ENCODE results near the gene PLPPR2.
"Not testable (repeated sequence)": the region's sequence is repeated elsewhere in the genome, so short reads cannot be mapped to it uniquely, and the experiment has no call there.

Gene PLPPR2

DNA sequence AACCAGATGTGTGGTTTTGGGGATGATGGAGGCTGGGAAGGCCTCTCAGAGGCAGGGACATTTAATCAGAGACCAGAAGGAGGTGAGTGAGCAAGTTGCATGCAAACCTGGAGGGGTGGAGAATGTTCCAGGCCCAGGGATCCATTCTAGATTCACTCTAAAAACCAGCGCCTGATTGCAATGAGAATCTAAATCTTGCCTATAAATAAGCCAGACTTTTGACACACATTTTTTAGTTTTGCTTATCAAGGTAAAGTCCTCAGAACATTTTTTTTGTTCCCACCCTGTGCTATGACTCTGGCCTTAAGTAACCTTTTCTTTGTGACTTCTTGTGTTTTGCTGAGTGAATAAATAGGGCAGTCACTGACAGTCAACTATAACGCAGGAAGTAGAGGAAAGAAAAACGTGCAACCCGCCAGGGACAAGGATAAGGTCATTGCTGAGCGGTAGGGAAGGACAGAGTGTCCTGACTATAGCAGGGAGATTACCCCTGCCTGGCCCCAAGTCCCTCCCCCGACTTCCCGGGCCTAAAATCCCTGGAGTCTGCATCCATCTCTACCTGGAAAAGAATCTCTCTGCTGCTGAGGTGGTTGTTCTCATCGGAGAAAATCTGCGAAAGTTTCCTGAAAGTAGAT, 49.5 kb downstream of the PLPPR2 start:
- no peak for DNase-seq

- DNase-seq = no peak
These were observed 50.8 kb downstream of the PLPPR2 start for GRCh38 chr19:11405846-11406643.

GRCh38 chr19:11406703-11407236, 51.5 kb downstream of the PLPPR2 start:
- not testable (repeated sequence) for DNase-seq

GRCh38 chr19:11408591-11408990, 53.4 kb downstream of the PLPPR2 start:
- no peak for DNase-seq

DNA sequence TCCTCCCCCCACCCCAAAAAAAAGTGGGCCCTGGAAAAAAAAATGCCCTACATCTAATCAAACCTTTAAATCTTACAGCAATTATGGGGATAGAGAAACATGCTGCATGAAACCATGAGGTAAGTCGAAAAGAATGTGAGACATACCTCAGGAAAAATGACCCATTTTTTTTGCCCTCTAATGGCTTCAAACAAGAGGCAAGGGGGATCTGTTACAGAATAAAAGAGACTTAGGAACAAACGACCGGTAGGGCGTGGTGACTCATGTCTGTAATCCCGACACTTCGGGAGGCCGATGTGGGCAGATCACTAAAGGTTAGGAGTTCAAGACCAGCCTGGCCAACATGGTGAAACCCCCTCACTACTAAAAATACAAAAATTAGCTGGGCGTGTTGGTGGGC, 55.5 kb downstream of the PLPPR2 start:
- no peak for DNase-seq

DNA sequence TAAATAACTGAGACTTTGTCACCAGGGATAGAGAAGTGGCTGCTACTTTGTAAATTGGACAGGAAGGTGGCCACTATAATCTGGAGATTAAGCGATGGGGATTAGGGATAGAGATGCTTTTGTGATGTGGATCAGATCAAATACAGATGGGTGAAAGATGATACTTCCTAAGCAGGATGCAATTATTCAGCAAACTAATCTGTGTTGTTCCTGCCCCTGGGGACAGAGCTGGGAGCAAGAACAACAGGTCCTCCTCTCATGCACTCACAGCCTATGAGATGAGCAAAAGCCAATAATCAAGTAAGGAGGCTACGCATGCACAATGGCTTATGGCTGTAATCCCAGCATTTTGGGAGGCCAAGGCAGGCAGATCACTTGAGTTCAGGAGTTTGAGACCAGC, 59.3 kb downstream of the PLPPR2 start:
- no peak for DNase-seq

Measured in bone marrow (tissue), 2 donors.